OCI-LY1 (cell line): ENCODE data around the gene TXNDC16.

Source experiments
- CTCF ChIP-seq: fragments of 200-600 bp; sonication (generic), shearing (Covaris generic); IDR thresholded peaks from 2 replicates; pipeline ENCODE4 v1.5.1; 2017; ENCODE audit warnings: mild to moderate bottlenecking, antibody characterized with exemption, low read length, moderate library complexity, mixed read lengths
- EZH2 ChIP-seq: fragments of 200-600 bp; sonication (generic), shearing (Covaris generic); IDR thresholded peaks from 2 replicates; pipeline ENCODE4 v1.8.0; 2017; ENCODE audit warnings: borderline replicate concordance, mixed run types, mild to moderate bottlenecking, antibody characterized with exemption, low read length, moderate library complexity, mixed read lengths

DNA sequence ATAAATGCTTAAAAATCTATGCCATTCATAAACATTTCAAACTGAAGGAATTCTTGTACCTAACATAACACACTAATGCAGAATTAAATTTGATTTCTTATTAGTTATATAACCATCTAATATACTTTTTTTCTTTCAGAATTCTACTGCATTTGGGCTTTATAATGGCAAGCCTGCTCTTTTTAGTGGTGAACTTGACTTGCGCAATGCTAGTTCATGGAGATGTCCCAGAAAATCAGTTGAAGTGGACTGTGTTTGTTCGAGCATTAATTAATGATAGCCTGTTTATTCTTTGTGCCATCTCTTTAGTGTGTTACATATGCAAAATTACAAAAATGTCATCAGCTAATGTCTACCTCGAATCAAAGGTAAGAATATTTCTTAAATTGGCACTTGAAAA is 47.7 kb upstream of the TXNDC16 start:
- TF ChIP-seq CTCF: no peak
- no peak for TF ChIP-seq EZH2
